SK-N-MC (cell line): ENCODE measurements around the gene SLC6A1.

ENCODE experiments used
- EZH2 ChIP-seq: fragments of 200-600 bp; sonication (generic); IDR thresholded peaks from one replicate; pipeline ENCODE4 v1.6.1; 2017; ENCODE audit warnings: antibody characterized with exemption
- FOXP2 ChIP-seq: optimal IDR thresholded peaks from 2 replicates; pipeline ENCODE3; 2011; ENCODE audit warnings: mild to moderate bottlenecking, moderate library complexity; ENCODE audit not compliant: insufficient read depth; ENCODE audit errors: extremely low read length, control extremely low read depth
- POLR2AphosphoS5 ChIP-seq: IDR thresholded peaks from 2 replicates; pipeline ENCODE4 v1.6.1; 2012; ENCODE audit warnings: mild to moderate bottlenecking, low read depth, low read length, borderline replicate concordance

- TF ChIP-seq POLR2AphosphoS5 (no peak), FOXP2 (no peak), EZH2 (no peak)
Measured at GRCh38 chr3:10981961-10982360, 10.6 kb upstream of the SLC6A1 start.
